Posterior vena cava (tissue), 2 donors: ENCODE results near the gene PROKR1. TPM values are rescaled to one million over a fixed set of nuclear protein-coding genes. Genes with fewer than 3 reads are reported as not detected.
A peak's percentile ranks its signal among the peaks of the same experiment; 100 is the strongest.
"Not testable (repeated sequence)": the region's sequence is repeated elsewhere in the genome, so short reads cannot be mapped to it uniquely, and the experiment has no call there.

Experiments used
- DNase-seq: peaks from one replicate; pipeline ENCODE4 v3.0.0-alpha.2; 2020; ENCODE audit warnings: low spot score
- intact Hi-C, 2 donors: fragments of 100-400 bp; cut with DNase I; formaldehyde crosslinking; loops; one replicate each; pipeline versions ENCODE4 v1.14.1 to v1.14.2; 2022 to 2023
- total RNA-seq, 2 donors: library from RNA; stranded (reverse); fragmentation: NEBNext Ultra II Directional; extraction: Animal tissue kit (Norgen Biotek cat#: 25700); gene quantifications; one replicate each; pipeline ENCODE4 v1.2.1, GENCODE V29; 2021
- donor health status: DM: yes; HTN: yes; CAD: no.
- donor health status: DM: yes; HTN: yes; CAD: no.

Gene PROKR1
- total RNA-seq, 2 donors from 2014 or later, result 0.05 TPM; not detected in 1

- DNase-seq, result no peak
- intact Hi-C loops, result no loop called here
These were observed 7.3 kb downstream of the PROKR1 start for GRCh38 chr2:68650645-68651044.

- DNase-seq, result no peak
- intact Hi-C loops, result no loop called here
These were observed 9.7 kb downstream of the PROKR1 start for GRCh38 chr2:68653034-68653433.

- intact Hi-C loops, result no loop called here
- DNase-seq, result no peak
These were observed 10.2 kb downstream of the PROKR1 start for GRCh38 chr2:68653538-68653982.

- intact Hi-C loops, result no loop called here
- DNase-seq, result no peak
These were observed 14.9 kb downstream of the PROKR1 start for GRCh38 chr2:68658266-68658665.

GRCh38 chr2:68659081-68659480, 15.7 kb downstream of the PROKR1 start:
- DNase-seq, result no peak
- intact Hi-C loops, result no loop called here

GRCh38 chr2:68660658-68661057, 17.3 kb downstream of the PROKR1 start:
- intact Hi-C loops, result no loop called here
- no peak for DNase-seq

- intact Hi-C loops, result no loop called here
- DNase-seq, result no peak
These were observed 19.1 kb downstream of the PROKR1 start for GRCh38 chr2:68662466-68662865.

GRCh38 chr2:68663371-68664156, 20.2 kb downstream of the PROKR1 start:
- intact Hi-C loops, result no loop called here

GRCh38 chr2:68667371-68667770, 24.0 kb downstream of the PROKR1 start:
- intact Hi-C loops, result no loop called here

More at GRCh38 chr2:68663371-68664156, 20.2 kb downstream of the PROKR1 start:
- no peak for DNase-seq

GRCh38 chr2:68669651-68670050, 26.3 kb downstream of the PROKR1 start:
- no peak for DNase-seq
- intact Hi-C loops, result no loop called here

More at GRCh38 chr2:68667371-68667770, 24.0 kb downstream of the PROKR1 start:
- no peak for DNase-seq

GRCh38 chr2:68671961-68672360, 28.6 kb downstream of the PROKR1 start:
- no peak for DNase-seq
- intact Hi-C loops, result no loop called here

GRCh38 chr2:68673631-68674030, 30.3 kb downstream of the PROKR1 start:
- intact Hi-C loops, result no loop called here
- no peak for DNase-seq

- intact Hi-C loops, result no loop called here
- no peak for DNase-seq
These were observed 32.1 kb downstream of the PROKR1 start for GRCh38 chr2:68675470-68675869.

- DNase-seq, intact Hi-C loops: not testable (repeated sequence)
These were observed 34.5 kb downstream of the PROKR1 start for GRCh38 chr2:68677837-68678236.

- intact Hi-C loops, result not testable (repeated sequence)
- peak; percentile 80 for DNase-seq
These were observed 36.0 kb downstream of the PROKR1 start for GRCh38 chr2:68679166-68679916.

- intact Hi-C loops, DNase-seq: not testable (repeated sequence)
These were observed 36.5 kb downstream of the PROKR1 start for GRCh38 chr2:68679917-68680267.

GRCh38 chr2:68684197-68684596, 40.8 kb downstream of the PROKR1 start:
- intact Hi-C loops, result no loop called here
- DNase-seq, result no peak

GRCh38 chr2:68686178-68686577, 42.8 kb downstream of the PROKR1 start:
- no peak for DNase-seq
- intact Hi-C loops, result no loop called here

GRCh38 chr2:68687018-68687417, 43.6 kb downstream of the PROKR1 start:
- intact Hi-C loops, result no loop called here

More at GRCh38 chr2:68687018-68687417, 43.6 kb downstream of the PROKR1 start:
- DNase-seq, result no peak
